Psoas muscle (tissue), 8 donors: ENCODE results near the gene FSHB. TPM values are rescaled to one million over a fixed set of nuclear protein-coding genes. Genes with fewer than 3 reads are reported as not detected.

ENCODE experiments used
- ATAC-seq, 4 donors: fragments of 200-7000 bp; cut with Tn5 transposase; one replicate each; pipeline ENCODE4 v1.9.1; 2020; ENCODE audit warnings: moderate library complexity in 3 of 4, mild to moderate bottlenecking in 2 of 4
- DNase-seq, 2 donors: peaks; one replicate each; pipeline ENCODE4 v3.0.0-alpha.2; 2020
- H3K27ac ChIP-seq: fragments of 200-600 bp; one replicate; pipeline ENCODE4 v1.8.0; 2022
- H3K27me3 ChIP-seq, 3 donors: fragments of 200-600 bp in 1 of 3; one replicate each; pipeline versions ENCODE4 v1.6.1 to v1.8.0; 2013 to 2022; ENCODE audit warnings: low read length in 2 of 3, mild to moderate bottlenecking in 2 of 3, moderate library complexity in 1 of 3; ENCODE audit not compliant: insufficient read depth in 3 of 3
- H3K36me3 ChIP-seq, 2 donors: fragments of 200-600 bp in 1 of 2; one replicate each; pipeline versions ENCODE4 v1.6.1 to v1.8.0; 2013 to 2022; ENCODE audit warnings: low read depth in 1 of 2, mild to moderate bottlenecking in 1 of 2, moderate library complexity in 1 of 2; ENCODE audit not compliant: insufficient read depth in 1 of 2
- H3K4me1 ChIP-seq: fragments of 200-600 bp; one replicate; pipeline ENCODE4 v1.8.0; 2022
- H3K4me3 ChIP-seq: fragments of 200-600 bp; one replicate; pipeline ENCODE4 v1.8.0; 2022; ENCODE audit warnings: mild to moderate bottlenecking
- H3K9me3 ChIP-seq: fragments of 200-600 bp; one replicate; pipeline ENCODE4 v1.8.0; 2022
- WGBS, 3 donors: extraction: QIAGEN DNeasy Blood & Tissue Kit; methylation state at CpG; one replicate each; pipeline versions ENCODE4 v1.1.6 to v1.1.7; 2013; 5-methylcytosine and 5-hydroxymethylcytosine counted together
- intact Hi-C, 2 donors: fragments of 100-400 bp; cut with DNase I; formaldehyde crosslinking; loops; one replicate each; pipeline versions ENCODE4 v1.11.0 to v1.14.2; 2022
- polyA plus RNA-seq, 3 donors: library from polyadenylated mRNA; stranded (reverse); fragments of 200-250 nt; gene quantifications; one replicate each; pipeline ENCODE4 v1.2.3, GENCODE V29; 2013
- total RNA-seq, 4 donors: library from RNA; stranded (reverse); fragmentation: NEBNext Ultra II Directional in 2 of 4; extraction: Animal tissue kit (Norgen Biotek cat#: 25700) in 2 of 4; gene quantifications; one replicate each; pipeline versions ENCODE4 v1.2.1 to v1.2.4, GENCODE V29; 2021 to 2023
- TF ChIP-seq, protein P1 (sequence below): fragments of 200-600 bp; IDR thresholded peaks from one replicate; pipeline ENCODE4 v1.8.0; 2022; ENCODE audit warnings: antibody characterized with exemption
- donor health status: healthy with polysubstance abuse.
- donor health status: DM: no; HTN: no; CAD: no; lungs with moderate emphysema.
- donor health status: Bipolar disorder and iron deficiency.
- donor health status: healthy.
- donor health status: DM: yes; HTN: yes; CAD: no.
- donor health status: DM: no; HTN: no; CAD: no.
- donor health status: DM: no; HTN: no; CAD: no.
- donor health status: DM: yes; HTN: yes; CAD: no.

The FSHB gene
- total and polyA plus RNA-seq, 7 donors, result not detected

- WGBS, 3 donors, result 17 to 27% (median 19%) methylated on average over 1 of the region's 1 CpG
- intact Hi-C loops, result no loop called here
- no peak for ATAC-seq
- TF ChIP-seq, protein P1, sequence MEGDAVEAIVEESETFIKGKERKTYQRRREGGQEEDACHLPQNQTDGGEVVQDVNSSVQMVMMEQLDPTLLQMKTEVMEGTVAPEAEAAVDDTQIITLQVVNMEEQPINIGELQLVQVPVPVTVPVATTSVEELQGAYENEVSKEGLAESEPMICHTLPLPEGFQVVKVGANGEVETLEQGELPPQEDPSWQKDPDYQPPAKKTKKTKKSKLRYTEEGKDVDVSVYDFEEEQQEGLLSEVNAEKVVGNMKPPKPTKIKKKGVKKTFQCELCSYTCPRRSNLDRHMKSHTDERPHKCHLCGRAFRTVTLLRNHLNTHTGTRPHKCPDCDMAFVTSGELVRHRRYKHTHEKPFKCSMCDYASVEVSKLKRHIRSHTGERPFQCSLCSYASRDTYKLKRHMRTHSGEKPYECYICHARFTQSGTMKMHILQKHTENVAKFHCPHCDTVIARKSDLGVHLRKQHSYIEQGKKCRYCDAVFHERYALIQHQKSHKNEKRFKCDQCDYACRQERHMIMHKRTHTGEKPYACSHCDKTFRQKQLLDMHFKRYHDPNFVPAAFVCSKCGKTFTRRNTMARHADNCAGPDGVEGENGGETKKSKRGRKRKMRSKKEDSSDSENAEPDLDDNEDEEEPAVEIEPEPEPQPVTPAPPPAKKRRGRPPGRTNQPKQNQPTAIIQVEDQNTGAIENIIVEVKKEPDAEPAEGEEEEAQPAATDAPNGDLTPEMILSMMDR, result no peak
- Histone ChIP-seq H3K4me1 (no peaks in the 10 kb centered on the region), H3K4me3 (no peak overlapping the region), H3K27ac (no peak overlapping the region), H3K27me3 (no peaks in the 10 kb centered on the region), H3K36me3 (no peaks in the 10 kb centered on the region), H3K9me3 (no peaks in the 10 kb centered on the region)
- DNase-seq, result no peak
Measured at GRCh38 chr11:30244265-30244664, 13.5 kb downstream of the FSHB start.

GRCh38 chr11:30245621-30246020 is 14.8 kb downstream of the FSHB start:
- DNase-seq (no peak), ATAC-seq (no peak)
- WGBS, 3 donors, result 63 to 72% (median 68%) methylated on average over 2 of the region's 2 CpGs
- Histone ChIP-seq H3K9me3 (no peaks in the 10 kb centered on the region), H3K4me3 (no peak overlapping the region), H3K27ac (no peak overlapping the region), H3K4me1 (no peaks in the 10 kb centered on the region), H3K27me3 (no peaks in the 10 kb centered on the region), H3K36me3 (no peaks in the 10 kb centered on the region)
- TF ChIP-seq, protein P1, result no peak
- intact Hi-C loops, result no loop called here

- ATAC-seq (no peak), DNase-seq (no peak)
- Histone ChIP-seq H3K4me1 (no peaks in the 10 kb centered on the region), H3K27me3 (no peaks in the 10 kb centered on the region), H3K36me3 (no peaks in the 10 kb centered on the region), H3K9me3 (no peaks in the 10 kb centered on the region), H3K4me3 (no peak overlapping the region), H3K27ac (no peak overlapping the region)
- WGBS, 3 donors, result 28 to 46% (median 37%) methylated on average over 3 of the region's 3 CpGs
- TF ChIP-seq, protein P1, result no peak
- intact Hi-C loops, result no loop called here
Measured at GRCh38 chr11:30254307-30255298, 23.8 kb downstream of the FSHB start.

DNA sequence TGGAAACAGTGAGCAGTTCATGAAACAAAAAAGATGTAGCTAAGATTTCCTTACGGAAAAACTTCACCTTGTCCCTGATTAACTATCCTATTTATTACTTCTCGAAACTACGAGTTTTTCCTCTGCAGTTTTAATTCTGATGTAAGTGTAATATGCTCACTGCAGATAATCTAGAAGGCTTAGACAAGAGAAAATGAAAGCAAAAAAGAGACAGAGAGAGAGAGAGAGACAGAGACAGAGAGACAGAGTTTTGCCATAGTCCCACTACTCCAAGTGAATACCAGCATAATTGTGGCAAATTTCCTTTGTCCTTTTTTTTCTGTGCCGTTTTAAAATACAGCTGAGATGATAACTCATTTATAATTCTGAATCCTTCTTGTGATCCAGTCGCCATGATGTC is 24.8 kb downstream of the FSHB start:
- no peak for DNase-seq
- Histone ChIP-seq H3K4me1 (no peaks in the 10 kb centered on the region), H3K4me3 (no peak overlapping the region), H3K27me3 (no peaks in the 10 kb centered on the region), H3K9me3 (no peaks in the 10 kb centered on the region), H3K27ac (no peak overlapping the region), H3K36me3 (no peaks in the 10 kb centered on the region)
- ATAC-seq, result no peak
- TF ChIP-seq, protein P1, result no peak
- intact Hi-C loops, result no loop called here
- 64 to 75% (median 71%) methylated on average over 5 of the region's 5 CpGs for WGBS, 3 donors
